Fibroblast of lung (primary cell): ENCODE results near the gene YPEL3. TPM values are rescaled to one million over a fixed set of nuclear protein-coding genes. Genes with fewer than 3 reads are reported as not detected.

ENCODE experiments used
- DNase-seq, 2 donors: peaks; one replicate each; pipeline versions ENCODE4 v3.0.0 to v3.0.0-alpha.2; 2010; ENCODE audit warnings: low read depth in 2 of 2
- H2AFZ ChIP-seq: 2 replicates; pipeline ENCODE4 v1.5.1; 2012; ENCODE audit warnings: low read length, control low read depth, inconsistent platforms
- H3K27ac ChIP-seq: 2 replicates; pipeline ENCODE4 v1.5.1; 2011; ENCODE audit warnings: low read length, control low read depth; ENCODE audit not compliant: insufficient read depth
- H3K27me3 ChIP-seq: 2 replicates; pipeline ENCODE4 v1.5.1; 2011; ENCODE audit warnings: mild to moderate bottlenecking, low read length; ENCODE audit not compliant: control insufficient read depth, insufficient read depth
- H3K36me3 ChIP-seq: 2 replicates; pipeline ENCODE4 v1.5.1; 2011; ENCODE audit warnings: low read length; ENCODE audit not compliant: control insufficient read depth, insufficient read depth
- H3K4me1 ChIP-seq: 2 replicates; pipeline ENCODE4 v1.5.1; 2011; ENCODE audit warnings: low read length; ENCODE audit not compliant: control insufficient read depth, insufficient read depth; ENCODE audit errors: extremely low read depth
- H3K4me2 ChIP-seq: 2 replicates; pipeline ENCODE4 v1.5.1; 2011; ENCODE audit warnings: low read length, control low read depth; ENCODE audit not compliant: insufficient read depth; ENCODE audit errors: extremely low read depth
- H3K4me3 ChIP-seq, 4 experiments: fragments of 200-600 bp in 1 of 4; sonication (generic) in 1 of 4; replicated peaks in 1 of 4; 2 replicates each; pipeline ENCODE4 v1.5.1; 2011 to 2016; ENCODE audit warnings: low read length in 4 of 4, low read depth in 3 of 4, mild to moderate bottlenecking in 3 of 4, control low read depth in 2 of 4, inconsistent platforms in 1 of 4, mixed read lengths in 1 of 4; ENCODE audit not compliant: insufficient read depth in 1 of 4; ENCODE audit errors: control extremely low read depth in 1 of 4
- H3K79me2 ChIP-seq: 2 replicates; pipeline ENCODE4 v1.5.1; 2012; ENCODE audit warnings: mild to moderate bottlenecking, low read length, inconsistent platforms; ENCODE audit not compliant: control insufficient read depth, insufficient read depth
- H3K9ac ChIP-seq: 2 replicates; pipeline ENCODE4 v1.5.1; 2011; ENCODE audit warnings: mild to moderate bottlenecking, low read length, control low read depth; ENCODE audit not compliant: insufficient read depth
- H3K9me3 ChIP-seq: 2 replicates; pipeline ENCODE4 v1.5.1; 2012; ENCODE audit warnings: low read depth, low read length; ENCODE audit not compliant: control insufficient read depth, insufficient read depth
- H4K20me1 ChIP-seq: 2 replicates; pipeline ENCODE4 v1.5.1; 2011; ENCODE audit warnings: low read length; ENCODE audit not compliant: control insufficient read depth, insufficient read depth; ENCODE audit errors: extremely low read depth
- CTCF ChIP-seq, 2 donors: IDR thresholded peaks in 1 of 2; conservative IDR thresholded peaks in 1 of 2; 1 replicate in 1 of 2; 2 replicates in 1 of 2; pipeline ENCODE4 v1.5.1; 2011 to 2012; ENCODE audit warnings: low read length in 2 of 2, control low read depth in 1 of 2, inconsistent platforms in 1 of 2, low read depth in 1 of 2, mild to moderate bottlenecking in 1 of 2
- EZH2 ChIP-seq: IDR thresholded peaks from 2 replicates; pipeline ENCODE4 v1.5.1; 2012; ENCODE audit warnings: low read length, control low read depth, mild to moderate bottlenecking; ENCODE audit errors: missing control alignments
- polyA plus RNA-seq, 2 donors: library from polyadenylated mRNA; depleted of rRNA in 1 of 2; stranded (reverse) in 1 of 2; unstranded in 1 of 2; fragments of >200 nt; gene quantifications; 2 replicates each; pipeline ENCODE4 v1.2.1, GENCODE V29; 2011 to 2012; ENCODE audit warnings: missing spikeins in 1 of 2
- total RNA-seq: library from RNA; depleted of rRNA; stranded (reverse); fragments of >200 nt; gene quantifications from 2 replicates; pipeline ENCODE4 v1.2.1, GENCODE V29; 2014

The YPEL3 gene
- total and polyA plus RNA-seq, 2 donors (not counting 1 experiment from before 2014, with no cell fraction given), result 16.0 to 21.4 TPM

GRCh38 chr16:30122604-30123160 is 26.7 kb upstream of the YPEL3 start:
- Histone ChIP-seq H4K20me1 (no peaks in the 10 kb centered on the region), H2AFZ (no peak overlapping the region), H3K27ac (peak overlapping the region; percentile 81), H3K79me2 (peaks cover 5% of the 10 kb centered on the region), H3K4me1 (peaks cover 7% of the 10 kb centered on the region), H3K9me3 (no peaks in the 10 kb centered on the region), H3K4me2 (peak overlapping the region; percentile 83), H3K9ac (peak overlapping the region; percentile 63), H3K27me3 (no peaks in the 10 kb centered on the region), H3K36me3 (peaks cover 4% of the 10 kb centered on the region), H3K4me3 (peak overlapping the region; percentile 61 to 87 (median 76))
- TF ChIP-seq EZH2 (no peak), CTCF (conservative IDR thresholded peaks at IDR 0.05 in 1 of 2, IDR thresholded peaks at IDR 0.05 in 1 of 2; ENCODE audit: low read depth in 1 of 2, low read length in 2 of 2) (no peak)
- peak in 1 of 2 donors; percentile 5 for DNase-seq

GRCh38 chr16:30121741-30122571 is 25.9 kb upstream of the YPEL3 start:
- Histone ChIP-seq H3K4me1 (peaks cover 7% of the 10 kb centered on the region), H3K4me3 (peak overlapping the region; percentile 61 to 87 (median 76)), H4K20me1 (no peaks in the 10 kb centered on the region), H3K79me2 (peaks cover 5% of the 10 kb centered on the region), H3K4me2 (peak overlapping the region; percentile 83), H3K36me3 (peaks cover 9% of the 10 kb centered on the region), H3K27me3 (no peaks in the 10 kb centered on the region), H3K9me3 (no peaks in the 10 kb centered on the region), H2AFZ (no peak overlapping the region), H3K27ac (peak overlapping the region; percentile 81), H3K9ac (peak overlapping the region; percentile 63)
- DNase-seq, result peak in 1 of 2 donors; percentile 23
- TF ChIP-seq CTCF (conservative IDR thresholded peaks at IDR 0.05 in 1 of 2, IDR thresholded peaks at IDR 0.05 in 1 of 2; ENCODE audit: low read depth in 1 of 2, low read length in 2 of 2), result no peak
- no peak for TF ChIP-seq EZH2

- DNase-seq, result no peak
- H3K9ac ChIP-seq, result no peak overlapping the region
- peaks cover 7% of the 10 kb centered on the region for H3K4me1 ChIP-seq
- H4K20me1 ChIP-seq, result no peaks in the 10 kb centered on the region
- H2AFZ ChIP-seq, result no peak overlapping the region
- H3K27me3 ChIP-seq, result no peaks in the 10 kb centered on the region
- peaks cover 12% of the 10 kb centered on the region for H3K36me3 ChIP-seq
- peaks cover 5% of the 10 kb centered on the region for H3K79me2 ChIP-seq
- H3K9me3 ChIP-seq, result no peaks in the 10 kb centered on the region
- H3K4me3 ChIP-seq, result no peak overlapping the region
- H3K27ac ChIP-seq, result no peak overlapping the region
- TF ChIP-seq CTCF (conservative IDR thresholded peaks at IDR 0.05 in 1 of 2, IDR thresholded peaks at IDR 0.05 in 1 of 2; ENCODE audit: low read depth in 1 of 2, low read length in 2 of 2) (no peak), EZH2 (no peak)
- H3K4me2 ChIP-seq, result no peak overlapping the region
Measured at GRCh38 chr16:30120340-30121105, 24.5 kb upstream of the YPEL3 start.
